ENCODE data around the gene RBM20.

The RBM20 gene

DNA sequence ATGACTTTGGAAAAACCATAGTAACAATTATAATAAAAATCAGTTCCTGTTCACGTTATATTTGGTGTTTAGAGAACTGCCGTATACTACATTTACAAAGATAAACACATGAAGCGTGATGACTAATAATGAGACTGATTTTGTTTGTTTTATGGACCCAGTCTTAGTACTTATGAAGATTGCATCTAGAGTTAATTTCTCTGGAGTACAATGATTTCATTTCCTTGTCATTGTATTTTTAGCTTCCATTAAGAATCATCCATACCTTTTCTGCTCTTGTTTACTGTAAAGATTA is 2.9 kb downstream of the RBM20 start:
- Histone ChIP-seq H3K9me3 (no peaks in the 10 kb centered on the region), H3K27ac (no peak overlapping the region), H3K4me1 (ENCODE audit: control insufficient read depth in 1 of 2, insufficient read depth in 1 of 2, low read depth in 1 of 2, low read length in 1 of 2) (peaks cover 13 to 17% of the 10 kb centered on the region in 2 experiments), H3K36me3 (no peaks in the 10 kb centered on the region), H3K27me3 (peaks cover 100% of the 10 kb centered on the region), H3K4me3 (ENCODE audit: low read depth in 1 of 2, low read length in 1 of 2) (no peak overlapping the region)
- TF ChIP-seq, protein P1, sequence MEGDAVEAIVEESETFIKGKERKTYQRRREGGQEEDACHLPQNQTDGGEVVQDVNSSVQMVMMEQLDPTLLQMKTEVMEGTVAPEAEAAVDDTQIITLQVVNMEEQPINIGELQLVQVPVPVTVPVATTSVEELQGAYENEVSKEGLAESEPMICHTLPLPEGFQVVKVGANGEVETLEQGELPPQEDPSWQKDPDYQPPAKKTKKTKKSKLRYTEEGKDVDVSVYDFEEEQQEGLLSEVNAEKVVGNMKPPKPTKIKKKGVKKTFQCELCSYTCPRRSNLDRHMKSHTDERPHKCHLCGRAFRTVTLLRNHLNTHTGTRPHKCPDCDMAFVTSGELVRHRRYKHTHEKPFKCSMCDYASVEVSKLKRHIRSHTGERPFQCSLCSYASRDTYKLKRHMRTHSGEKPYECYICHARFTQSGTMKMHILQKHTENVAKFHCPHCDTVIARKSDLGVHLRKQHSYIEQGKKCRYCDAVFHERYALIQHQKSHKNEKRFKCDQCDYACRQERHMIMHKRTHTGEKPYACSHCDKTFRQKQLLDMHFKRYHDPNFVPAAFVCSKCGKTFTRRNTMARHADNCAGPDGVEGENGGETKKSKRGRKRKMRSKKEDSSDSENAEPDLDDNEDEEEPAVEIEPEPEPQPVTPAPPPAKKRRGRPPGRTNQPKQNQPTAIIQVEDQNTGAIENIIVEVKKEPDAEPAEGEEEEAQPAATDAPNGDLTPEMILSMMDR (IDR thresholded peaks at IDR 0.05): no peak

DNA sequence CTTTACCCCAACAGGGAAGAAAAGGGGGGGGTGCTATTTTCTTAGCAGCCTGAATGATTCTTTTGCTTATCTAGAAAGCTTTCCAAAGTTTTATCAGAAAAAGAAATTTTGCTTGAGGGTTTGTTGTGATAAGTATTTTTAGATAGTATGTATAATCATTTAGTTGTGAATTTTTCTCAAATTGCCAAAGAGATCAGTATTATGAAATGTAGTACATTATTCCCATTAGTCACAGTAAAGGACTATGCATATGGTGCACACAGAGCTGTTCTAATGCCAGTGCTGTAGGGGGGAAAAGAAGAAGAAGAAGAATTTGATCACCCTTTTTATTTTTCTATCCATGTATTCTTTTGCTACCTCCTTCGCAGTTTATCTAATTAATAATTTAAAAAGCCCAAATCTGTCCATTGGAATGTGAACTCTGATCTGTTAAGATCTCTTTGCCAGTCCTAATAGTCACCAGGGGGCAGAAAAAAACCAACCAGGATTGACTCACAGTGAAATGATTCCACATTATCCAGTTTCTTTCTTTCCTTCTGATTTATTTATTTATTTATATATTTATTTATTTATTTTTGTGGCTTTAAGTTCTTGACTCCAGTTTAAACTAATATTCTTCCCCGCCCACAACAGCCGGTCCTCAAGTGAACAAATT is 4.7 kb downstream of the RBM20 start:
- TF ChIP-seq, protein P1 (IDR thresholded peaks at IDR 0.05): no peak
- H3K27me3 ChIP-seq: peaks cover 100% of the 10 kb centered on the region
- no peaks in the 10 kb centered on the region for H3K9me3 ChIP-seq
- H3K4me3 ChIP-seq (ENCODE audit: low read depth in 1 of 2, low read length in 1 of 2): no peak overlapping the region
- peaks cover 5 to 8% of the 10 kb centered on the region in 2 experiments for H3K4me1 ChIP-seq (ENCODE audit: control insufficient read depth in 1 of 2, insufficient read depth in 1 of 2, low read depth in 1 of 2, low read length in 1 of 2)
- no peaks in the 10 kb centered on the region for H3K36me3 ChIP-seq
- H3K27ac ChIP-seq: no peak overlapping the region

- Histone ChIP-seq H3K36me3 (no peaks in the 10 kb centered on the region), H3K27ac (no peak overlapping the region), H3K27me3 (peaks cover 98% of the 10 kb centered on the region), H3K4me3 (ENCODE audit: low read depth in 1 of 2, low read length in 1 of 2) (no peak overlapping the region), H3K9me3 (no peaks in the 10 kb centered on the region), H3K4me1 (ENCODE audit: control insufficient read depth in 1 of 2, insufficient read depth in 1 of 2, low read depth in 1 of 2, low read length in 1 of 2) (peaks cover 0 to under 1% of the 10 kb centered on the region in 2 experiments)
- TF ChIP-seq, protein P1 (IDR thresholded peaks at IDR 0.05): no peak
Measured at GRCh38 chr10:110649347-110650264, 5.5 kb downstream of the RBM20 start.

DNA sequence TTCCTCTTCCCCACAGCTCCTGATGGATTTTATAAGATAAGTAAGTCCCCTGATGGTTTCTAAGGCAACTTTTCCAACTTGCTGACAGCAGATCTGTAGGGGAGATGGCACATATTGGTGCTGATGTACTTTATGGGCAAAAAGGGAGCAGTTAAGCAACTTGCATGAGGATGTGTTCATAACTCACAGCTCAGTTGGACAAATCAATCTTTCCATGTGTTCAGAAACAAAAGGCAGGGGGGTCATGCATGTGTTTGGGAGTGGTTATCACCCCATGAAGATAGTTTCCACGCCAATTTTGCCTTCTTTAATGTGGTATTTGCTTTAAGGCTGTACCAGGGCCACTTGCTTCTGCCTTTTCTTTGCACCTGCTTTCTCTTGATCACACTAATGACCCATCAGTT is 6.1 kb downstream of the RBM20 start:
- Histone ChIP-seq H3K9me3 (no peaks in the 10 kb centered on the region), H3K27ac (no peak overlapping the region), H3K36me3 (no peaks in the 10 kb centered on the region), H3K4me3 (ENCODE audit: low read depth in 1 of 2, low read length in 1 of 2) (no peak overlapping the region), H3K4me1 (ENCODE audit: control insufficient read depth in 1 of 2, insufficient read depth in 1 of 2, low read depth in 1 of 2, low read length in 1 of 2) (no peaks in the 10 kb centered on the region), H3K27me3 (peaks cover 92% of the 10 kb centered on the region)
- TF ChIP-seq, protein P1 (IDR thresholded peaks at IDR 0.05): no peak

DNA sequence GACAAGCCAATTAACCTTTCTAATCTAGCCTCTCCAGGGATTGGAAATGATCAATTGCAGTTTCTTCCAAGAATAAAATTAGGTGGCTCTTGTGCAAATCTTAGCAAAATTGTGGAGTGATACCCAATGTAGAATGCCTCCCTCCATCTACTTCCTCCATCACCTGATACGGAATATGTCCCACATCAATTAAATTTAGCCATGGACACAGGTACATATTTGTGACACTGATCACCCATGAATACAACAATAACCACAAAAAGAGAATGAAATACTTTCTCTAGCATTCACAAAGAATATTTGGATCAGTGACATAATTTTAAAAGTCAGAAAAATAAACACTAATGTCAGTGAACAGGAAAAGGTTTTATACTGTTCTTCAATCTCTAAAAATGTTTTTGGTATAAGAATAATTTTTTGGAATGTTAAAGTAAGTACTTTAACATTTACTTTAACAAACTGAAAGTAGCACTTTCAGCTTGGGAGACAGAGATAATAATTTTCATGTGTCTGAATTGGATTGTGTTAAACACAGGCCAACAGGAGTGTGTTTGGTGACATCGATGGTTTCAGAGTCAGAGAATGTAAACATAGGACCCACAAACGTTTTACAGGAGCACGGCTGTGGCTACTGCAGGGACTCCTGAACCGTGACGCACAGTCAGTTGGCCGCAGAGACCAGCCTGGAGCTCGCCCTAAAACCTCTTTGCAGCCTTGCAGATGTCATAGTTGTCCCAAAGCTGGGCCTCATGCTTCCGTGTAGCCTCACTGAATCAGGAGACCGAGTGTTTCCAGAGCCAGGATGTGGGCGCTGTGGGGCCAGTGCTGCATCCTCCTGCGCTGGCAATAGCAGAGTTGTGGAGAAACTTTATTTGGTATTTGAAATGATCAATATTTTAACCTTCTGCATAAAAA is 7.2 kb downstream of the RBM20 start:
- no peaks in the 10 kb centered on the region for H3K4me1 ChIP-seq (ENCODE audit: control insufficient read depth in 1 of 2, insufficient read depth in 1 of 2, low read depth in 1 of 2, low read length in 1 of 2)
- H3K36me3 ChIP-seq: no peaks in the 10 kb centered on the region
- H3K27me3 ChIP-seq: peaks cover 82% of the 10 kb centered on the region
- H3K4me3 ChIP-seq (ENCODE audit: low read depth in 1 of 2, low read length in 1 of 2): no peak overlapping the region
- TF ChIP-seq, protein P1 (IDR thresholded peaks at IDR 0.05): no peak
- H3K9me3 ChIP-seq: no peaks in the 10 kb centered on the region
- no peak overlapping the region for H3K27ac ChIP-seq
